Choroid plexus epithelial cell (primary cell): ENCODE results near the gene ROR2.
A peak's percentile ranks its signal among the peaks of the same experiment; 100 is the strongest.

Source experiments
- DNase-seq: peaks from one replicate; pipeline ENCODE4 v3.0.0-alpha.2; 2010; ENCODE audit warnings: low read depth
- H3K4me3 ChIP-seq: 2 replicates; pipeline ENCODE4 v1.5.1; 2011; ENCODE audit warnings: low read depth, mild to moderate bottlenecking, control low read depth, low read length, moderate library complexity
- TF ChIP-seq, protein P1 (sequence below): conservative IDR thresholded peaks from 2 replicates; pipeline ENCODE4 v1.5.1; 2011; ENCODE audit warnings: low read depth, mild to moderate bottlenecking, control low read depth, inconsistent platforms, low read length, moderate library complexity

Gene ROR2

DNA sequence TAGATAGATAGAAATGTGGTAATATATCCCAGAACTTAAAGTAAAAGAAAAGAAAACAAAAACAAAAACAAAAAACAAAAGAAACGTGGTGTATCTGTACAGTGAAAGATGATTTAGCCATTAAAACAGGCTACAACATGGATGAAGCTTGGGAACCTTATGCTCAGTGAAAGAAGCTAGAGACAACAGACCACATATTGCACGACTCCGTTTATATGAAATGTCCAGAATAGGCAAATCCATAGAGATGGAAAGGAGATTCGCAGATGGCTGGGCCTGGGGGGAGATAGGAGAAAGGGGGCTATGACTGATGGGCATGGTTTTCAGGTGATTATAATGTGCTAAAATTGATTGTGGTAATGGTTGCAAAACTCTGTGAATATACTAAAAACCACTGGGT, 86.6 kb downstream of the ROR2 start:
- no peak overlapping the region for H3K4me3 ChIP-seq
- no peak for DNase-seq
- TF ChIP-seq, protein P1, sequence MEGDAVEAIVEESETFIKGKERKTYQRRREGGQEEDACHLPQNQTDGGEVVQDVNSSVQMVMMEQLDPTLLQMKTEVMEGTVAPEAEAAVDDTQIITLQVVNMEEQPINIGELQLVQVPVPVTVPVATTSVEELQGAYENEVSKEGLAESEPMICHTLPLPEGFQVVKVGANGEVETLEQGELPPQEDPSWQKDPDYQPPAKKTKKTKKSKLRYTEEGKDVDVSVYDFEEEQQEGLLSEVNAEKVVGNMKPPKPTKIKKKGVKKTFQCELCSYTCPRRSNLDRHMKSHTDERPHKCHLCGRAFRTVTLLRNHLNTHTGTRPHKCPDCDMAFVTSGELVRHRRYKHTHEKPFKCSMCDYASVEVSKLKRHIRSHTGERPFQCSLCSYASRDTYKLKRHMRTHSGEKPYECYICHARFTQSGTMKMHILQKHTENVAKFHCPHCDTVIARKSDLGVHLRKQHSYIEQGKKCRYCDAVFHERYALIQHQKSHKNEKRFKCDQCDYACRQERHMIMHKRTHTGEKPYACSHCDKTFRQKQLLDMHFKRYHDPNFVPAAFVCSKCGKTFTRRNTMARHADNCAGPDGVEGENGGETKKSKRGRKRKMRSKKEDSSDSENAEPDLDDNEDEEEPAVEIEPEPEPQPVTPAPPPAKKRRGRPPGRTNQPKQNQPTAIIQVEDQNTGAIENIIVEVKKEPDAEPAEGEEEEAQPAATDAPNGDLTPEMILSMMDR: no peak

DNA sequence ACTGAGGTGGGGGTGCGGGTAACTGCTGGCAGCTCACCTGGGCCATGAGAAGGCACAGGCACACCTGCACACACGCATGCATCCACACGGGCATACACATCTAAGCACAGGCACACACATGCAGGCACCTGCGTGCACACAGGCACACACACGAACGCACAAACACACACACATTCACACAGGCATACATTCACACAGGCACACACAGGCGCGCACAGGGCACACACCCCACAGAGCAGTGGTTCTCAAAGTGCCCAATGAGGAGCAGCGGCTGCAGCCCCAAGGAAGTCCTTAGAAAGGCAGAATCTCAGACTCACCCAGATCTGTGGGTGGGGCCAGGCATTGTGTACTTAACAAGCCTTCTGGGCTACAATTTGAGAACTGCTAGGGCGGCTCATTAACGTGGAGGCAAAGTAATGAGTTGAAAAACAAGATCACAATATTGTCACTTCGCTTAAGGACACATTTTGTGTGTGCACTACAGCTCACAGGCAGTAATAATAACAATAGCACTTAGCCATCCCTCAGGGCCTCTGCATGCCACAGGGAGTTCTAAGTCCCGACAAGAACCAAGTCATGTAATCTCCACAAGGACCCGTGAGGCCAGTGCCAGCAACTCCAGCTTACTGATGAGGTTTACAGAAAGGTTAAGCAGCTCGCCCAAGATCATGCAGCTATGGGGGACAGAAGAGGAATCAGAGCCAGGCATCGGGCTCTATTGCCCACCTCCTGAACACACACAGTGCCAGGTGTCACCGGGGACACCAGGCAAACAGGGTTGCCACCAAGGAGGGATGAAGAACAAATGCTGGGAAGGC, 91.6 kb downstream of the ROR2 start:
- no peak overlapping the region for H3K4me3 ChIP-seq
- TF ChIP-seq, protein P1: no peak
- DNase-seq: no peak

DNA sequence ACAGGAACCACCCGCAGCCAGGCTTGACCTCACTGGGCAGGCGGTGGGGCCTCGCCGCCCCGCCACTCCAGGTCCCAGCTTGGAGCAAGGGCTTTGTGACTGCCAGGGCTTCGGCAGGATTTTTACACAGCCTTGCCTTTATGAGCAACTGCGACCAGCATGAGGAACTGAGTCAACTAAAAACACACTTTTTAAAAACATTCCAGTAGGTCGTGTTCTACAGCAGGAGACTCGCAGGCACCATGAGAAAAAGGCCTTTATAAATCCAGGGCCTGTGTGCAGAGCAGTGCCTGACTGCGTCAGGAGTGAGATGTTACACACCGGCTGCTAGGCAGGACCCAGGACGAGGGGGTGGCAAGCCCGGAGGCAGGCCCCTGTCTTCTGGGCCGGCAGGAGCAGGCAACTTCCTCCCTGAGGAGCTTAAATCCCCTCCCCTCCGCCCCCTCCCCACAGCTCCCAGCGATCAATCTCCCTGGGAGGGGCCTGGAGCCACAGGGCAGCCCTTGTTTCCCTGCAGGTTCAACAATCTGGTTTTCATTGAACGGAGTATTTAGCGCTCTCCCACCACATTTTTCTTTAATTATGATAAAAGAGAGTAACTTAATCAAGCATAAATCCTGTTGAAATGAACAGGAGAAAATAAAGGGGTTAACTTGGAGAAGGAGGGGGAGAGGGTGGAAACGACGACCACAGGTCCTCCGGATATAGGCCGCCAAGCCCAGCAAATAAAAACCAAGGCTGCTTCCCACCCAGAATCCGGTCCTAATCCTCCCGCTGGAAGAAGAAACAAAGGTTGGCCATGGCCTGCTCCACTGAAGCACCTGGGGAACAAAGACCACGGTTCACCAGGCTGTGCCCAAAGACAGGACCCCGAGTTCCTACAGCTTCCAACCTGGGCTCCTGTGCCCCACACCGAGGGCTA, 92.5 kb downstream of the ROR2 start:
- peak; percentile 76 for DNase-seq
- no peak overlapping the region for H3K4me3 ChIP-seq
- TF ChIP-seq, protein P1: no peak

DNA sequence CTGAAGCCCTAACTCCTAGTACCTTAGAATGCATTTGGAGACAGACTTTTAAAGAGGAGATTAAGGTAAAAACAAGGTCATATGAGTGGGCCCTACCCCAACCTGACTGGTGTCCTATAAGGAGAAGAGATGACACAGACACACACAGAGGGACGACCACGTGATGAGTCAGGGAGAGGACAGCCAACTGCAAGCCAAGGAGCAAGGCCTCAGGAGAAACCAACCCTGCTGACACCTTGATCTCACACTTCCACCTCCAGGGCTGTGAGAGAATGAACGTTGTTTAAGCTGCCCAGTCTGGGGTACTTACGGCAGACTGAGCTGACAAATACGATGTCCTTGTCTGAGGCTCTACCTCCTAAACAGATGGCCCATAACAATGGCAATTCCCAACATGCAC, 93.6 kb downstream of the ROR2 start:
- H3K4me3 ChIP-seq: no peak overlapping the region
- TF ChIP-seq, protein P1: no peak
- DNase-seq: no peak

DNA sequence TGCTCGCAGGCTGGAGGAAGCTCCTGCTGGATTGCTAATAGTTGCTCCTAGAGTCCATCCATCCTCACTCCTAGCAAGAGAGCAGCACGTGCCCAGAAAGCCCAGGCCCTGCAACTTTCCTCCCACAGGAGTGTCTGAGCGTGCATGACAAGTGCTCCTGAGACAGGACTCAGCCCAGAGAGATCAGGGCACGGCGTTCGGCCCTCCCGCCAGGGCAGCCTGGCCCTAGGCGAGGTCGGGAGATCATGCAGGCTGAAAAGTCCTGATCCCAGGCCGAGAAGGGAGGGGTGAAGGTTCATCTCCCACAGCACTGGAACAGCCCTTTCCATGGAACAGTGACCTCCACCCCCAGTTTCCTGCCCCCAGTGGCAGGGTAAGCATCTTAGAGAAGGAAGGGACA, 94.8 kb downstream of the ROR2 start:
- H3K4me3 ChIP-seq: no peak overlapping the region
- TF ChIP-seq, protein P1: no peak
- no peak for DNase-seq

DNA sequence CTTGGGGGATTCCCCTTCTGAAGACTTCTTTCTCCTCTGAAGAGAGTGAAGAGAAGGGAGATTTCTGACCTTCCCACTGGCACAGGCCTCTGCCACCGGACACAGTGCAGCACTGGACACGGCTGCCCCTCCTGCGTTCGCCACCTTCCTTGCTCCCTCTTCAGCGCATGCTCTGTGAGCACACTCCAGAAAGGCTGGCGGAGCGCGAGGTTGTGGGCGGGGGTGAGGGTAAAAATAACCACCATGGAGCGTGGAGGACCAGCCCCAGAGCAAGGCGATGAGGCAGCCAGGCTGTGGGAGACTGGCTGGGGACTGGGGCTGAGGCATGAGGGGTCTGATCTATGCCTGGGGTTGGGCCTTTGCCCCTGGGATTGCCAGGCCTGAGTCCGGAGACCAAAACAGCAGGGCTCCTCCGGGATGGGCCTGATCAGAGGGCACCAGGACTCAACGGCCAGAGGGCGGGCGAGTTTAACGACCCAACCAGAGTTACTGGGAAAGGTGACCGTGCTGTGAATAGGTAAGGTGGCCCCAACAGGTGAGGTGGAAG, 97.2 kb downstream of the ROR2 start:
- DNase-seq: no peak
- TF ChIP-seq, protein P1: no peak
- no peak overlapping the region for H3K4me3 ChIP-seq
